Measurements from ENCODE around the gene ZC3H18. TPM values are rescaled to one million over a fixed set of nuclear protein-coding genes. Genes with fewer than 3 reads are reported as not detected.

The ZC3H18 gene
- total and polyA plus RNA-seq, 2 donors (not counting 1 experiment from before 2014, with no cell fraction given), result 7.9 to 9.4 TPM

GRCh38 chr16:88652762-88653063, 82.5 kb downstream of the ZC3H18 start:
- Histone ChIP-seq H3K79me2 (ENCODE audit: control insufficient read depth, insufficient read depth, low read length) (no peaks in the 10 kb centered on the region), H3K36me3 (ENCODE audit: control insufficient read depth, insufficient read depth, low read length) (peaks cover 33% of the 10 kb centered on the region), H2AFZ (ENCODE audit: low read length) (no peak overlapping the region), H3K27me3 (ENCODE audit: control insufficient read depth, insufficient read depth, low read length) (no peaks in the 10 kb centered on the region), H3K4me1 (ENCODE audit: control insufficient read depth, extremely low read depth, insufficient read depth, low read length) (peaks cover 9% of the 10 kb centered on the region), H3K4me2 (ENCODE audit: extremely low read depth, insufficient read depth, low read length) (no peak overlapping the region), H3K27ac (ENCODE audit: insufficient read depth, low read length) (no peak overlapping the region), H3K9me3 (ENCODE audit: control insufficient read depth, insufficient read depth, low read depth, low read length) (no peaks in the 10 kb centered on the region), H4K20me1 (ENCODE audit: control insufficient read depth, extremely low read depth, insufficient read depth, low read length) (no peaks in the 10 kb centered on the region), H3K4me3 (replicated peaks in 1 of 4; ENCODE audit: control extremely low read depth in 1 of 4, insufficient read depth in 1 of 4, low read depth in 3 of 4, low read length in 4 of 4) (no peak overlapping the region), H3K9ac (ENCODE audit: insufficient read depth, low read length) (no peak overlapping the region)
- TF ChIP-seq, protein P1, sequence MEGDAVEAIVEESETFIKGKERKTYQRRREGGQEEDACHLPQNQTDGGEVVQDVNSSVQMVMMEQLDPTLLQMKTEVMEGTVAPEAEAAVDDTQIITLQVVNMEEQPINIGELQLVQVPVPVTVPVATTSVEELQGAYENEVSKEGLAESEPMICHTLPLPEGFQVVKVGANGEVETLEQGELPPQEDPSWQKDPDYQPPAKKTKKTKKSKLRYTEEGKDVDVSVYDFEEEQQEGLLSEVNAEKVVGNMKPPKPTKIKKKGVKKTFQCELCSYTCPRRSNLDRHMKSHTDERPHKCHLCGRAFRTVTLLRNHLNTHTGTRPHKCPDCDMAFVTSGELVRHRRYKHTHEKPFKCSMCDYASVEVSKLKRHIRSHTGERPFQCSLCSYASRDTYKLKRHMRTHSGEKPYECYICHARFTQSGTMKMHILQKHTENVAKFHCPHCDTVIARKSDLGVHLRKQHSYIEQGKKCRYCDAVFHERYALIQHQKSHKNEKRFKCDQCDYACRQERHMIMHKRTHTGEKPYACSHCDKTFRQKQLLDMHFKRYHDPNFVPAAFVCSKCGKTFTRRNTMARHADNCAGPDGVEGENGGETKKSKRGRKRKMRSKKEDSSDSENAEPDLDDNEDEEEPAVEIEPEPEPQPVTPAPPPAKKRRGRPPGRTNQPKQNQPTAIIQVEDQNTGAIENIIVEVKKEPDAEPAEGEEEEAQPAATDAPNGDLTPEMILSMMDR (conservative IDR thresholded peaks at IDR 0.05 in 1 of 2, IDR thresholded peaks at IDR 0.05 in 1 of 2; ENCODE audit: low read depth in 1 of 2, low read length in 2 of 2), result no peak
- TF ChIP-seq EZH2 (IDR thresholded peaks at IDR 0.05; ENCODE audit: low read length, missing control alignments), result no peak
- no peak for DNase-seq (ENCODE audit: low read depth in 2 of 2)

- H3K27me3 ChIP-seq (ENCODE audit: control insufficient read depth, insufficient read depth, low read length), result no peaks in the 10 kb centered on the region
- H4K20me1 ChIP-seq (ENCODE audit: control insufficient read depth, extremely low read depth, insufficient read depth, low read length), result no peaks in the 10 kb centered on the region
- H3K36me3 ChIP-seq (ENCODE audit: control insufficient read depth, insufficient read depth, low read length), result peaks cover 36% of the 10 kb centered on the region
- no peaks in the 10 kb centered on the region for H3K79me2 ChIP-seq (ENCODE audit: control insufficient read depth, insufficient read depth, low read length)
- H3K9me3 ChIP-seq (ENCODE audit: control insufficient read depth, insufficient read depth, low read depth, low read length), result no peaks in the 10 kb centered on the region
- no peak overlapping the region for H3K4me2 ChIP-seq (ENCODE audit: extremely low read depth, insufficient read depth, low read length)
- no peak for DNase-seq (ENCODE audit: low read depth in 2 of 2)
- H3K4me1 ChIP-seq (ENCODE audit: control insufficient read depth, extremely low read depth, insufficient read depth, low read length), result peaks cover 9% of the 10 kb centered on the region
- no peak overlapping the region for H3K4me3 ChIP-seq (replicated peaks in 1 of 4; ENCODE audit: control extremely low read depth in 1 of 4, insufficient read depth in 1 of 4, low read depth in 3 of 4, low read length in 4 of 4)
- no peak overlapping the region for H3K27ac ChIP-seq (ENCODE audit: insufficient read depth, low read length)
- H3K9ac ChIP-seq (ENCODE audit: insufficient read depth, low read length), result no peak overlapping the region
- H2AFZ ChIP-seq (ENCODE audit: low read length), result no peak overlapping the region
- no peak for TF ChIP-seq EZH2 (IDR thresholded peaks at IDR 0.05; ENCODE audit: low read length, missing control alignments)
- TF ChIP-seq, protein P1 (conservative IDR thresholded peaks at IDR 0.05 in 1 of 2, IDR thresholded peaks at IDR 0.05 in 1 of 2; ENCODE audit: low read depth in 1 of 2, low read length in 2 of 2), result no peak
These were observed 82.9 kb downstream of the ZC3H18 start for GRCh38 chr16:88653101-88653500.

- no peak for DNase-seq (ENCODE audit: low read depth in 2 of 2)
- Histone ChIP-seq H3K4me3 (replicated peaks in 1 of 4; ENCODE audit: control extremely low read depth in 1 of 4, insufficient read depth in 1 of 4, low read depth in 3 of 4, low read length in 4 of 4) (no peak overlapping the region), H3K27me3 (ENCODE audit: control insufficient read depth, insufficient read depth, low read length) (no peaks in the 10 kb centered on the region), H2AFZ (ENCODE audit: low read length) (no peak overlapping the region), H3K9ac (ENCODE audit: insufficient read depth, low read length) (no peak overlapping the region), H4K20me1 (ENCODE audit: control insufficient read depth, extremely low read depth, insufficient read depth, low read length) (no peaks in the 10 kb centered on the region), H3K9me3 (ENCODE audit: control insufficient read depth, insufficient read depth, low read depth, low read length) (no peaks in the 10 kb centered on the region), H3K79me2 (ENCODE audit: control insufficient read depth, insufficient read depth, low read length) (peaks cover 1% of the 10 kb centered on the region), H3K27ac (ENCODE audit: insufficient read depth, low read length) (no peak overlapping the region), H3K4me1 (ENCODE audit: control insufficient read depth, extremely low read depth, insufficient read depth, low read length) (peaks cover 9% of the 10 kb centered on the region), H3K4me2 (ENCODE audit: extremely low read depth, insufficient read depth, low read length) (no peak overlapping the region), H3K36me3 (ENCODE audit: control insufficient read depth, insufficient read depth, low read length) (peaks cover 36% of the 10 kb centered on the region)
- TF ChIP-seq, protein P1 (conservative IDR thresholded peaks at IDR 0.05 in 1 of 2, IDR thresholded peaks at IDR 0.05 in 1 of 2; ENCODE audit: low read depth in 1 of 2, low read length in 2 of 2), result no peak
- TF ChIP-seq EZH2 (IDR thresholded peaks at IDR 0.05; ENCODE audit: low read length, missing control alignments), result no peak
These were observed 83.6 kb downstream of the ZC3H18 start for GRCh38 chr16:88653596-88654362.
